GM12878 (cell line): ENCODE measurements around the gene CCDC106. TPM values are rescaled to one million over a fixed set of nuclear protein-coding genes. Genes with fewer than 3 reads are reported as not detected.

Experiments
- ATAC-seq: fragments of 200-7000 bp; cut with Tn5 transposase; 3 replicates; pipeline ENCODE4 v1.9.1; 2020; ENCODE audit warnings: mild to moderate bottlenecking, moderate library complexity
- BruUV-seq: library from RNA; stranded (reverse); fragments of 400-500 nt; replicated peaks from 2 replicates; lab custom pipeline; 2021; lab: Mats Ljungman, UMichigan
- CTCF ChIA-PET: fragments of 300-600 bp; sonication (Branson Sonifier 250); formaldehyde crosslinking; extraction: SDS; loops from one replicate; lab custom pipeline; 2021; ENCODE audit warnings: inconsistent platforms; lab: Yijun Ruan, JAX
- POLR2A ChIA-PET: fragments of 350-600 bp; formaldehyde crosslinking; extraction: SDS; loops from one replicate; lab custom pipeline; 2021; ENCODE audit warnings: inconsistent platforms; lab: Charles Lee
- RAD21 ChIA-PET: fragments of 300-600 bp; sonication (Branson Sonifier 250); formaldehyde crosslinking; loops from one replicate; lab custom pipeline; 2023; ENCODE audit warnings: antibody characterized with exemption; ENCODE audit not compliant: unreplicated experiment; lab: Charles Lee
- SMC1A ChIA-PET: fragments of 300-600 bp; sonication (Branson Sonifier 250); formaldehyde crosslinking; loops from one replicate; lab custom pipeline; 2023; ENCODE audit not compliant: unreplicated experiment, uncharacterized antibody; lab: Charles Lee
- DNase-seq: peaks from one replicate; pipeline ENCODE4 v3.0.0-alpha.2; 2011; ENCODE audit warnings: low read depth, low spot score
- FAIRE-seq: peaks from 3 replicates; lab custom pipeline; 2011; peaks lifted over from hg19 to GRCh38; lab: Jason Lieb, UNC
- H2AFZ ChIP-seq: 2 replicates; pipeline ENCODE4 v1.6.0; 2011; ENCODE audit warnings: low read depth, low read length, control low read depth; ENCODE audit not compliant: control insufficient read depth
- H3K27ac ChIP-seq: 2 replicates; pipeline ENCODE4 v1.5.1; 2011; ENCODE audit warnings: control low read depth; ENCODE audit not compliant: control insufficient read depth, insufficient read depth
- H3K27me3 ChIP-seq, 2 experiments: replicated peaks in 1 of 2; 2 replicates each; pipeline versions ENCODE4 v1.6.0 to v1.6.1; 2011; ENCODE audit warnings: low read length in 1 of 2; ENCODE audit not compliant: control insufficient read depth in 2 of 2, insufficient read depth in 2 of 2
- H3K36me3 ChIP-seq, 2 experiments: 2 replicates each; pipeline ENCODE4 v1.5.1; 2011; ENCODE audit warnings: low read length in 1 of 2; ENCODE audit not compliant: control insufficient read depth in 2 of 2, insufficient read depth in 2 of 2
- H3K4me1 ChIP-seq: 2 replicates; pipeline ENCODE4 v1.6.1; 2011; ENCODE audit warnings: mild to moderate bottlenecking, low read length, moderate library complexity, mixed read lengths; ENCODE audit not compliant: control insufficient read depth, insufficient read depth
- H3K4me2 ChIP-seq: 2 replicates; pipeline ENCODE4 v1.6.0; 2011; ENCODE audit warnings: control low read depth; ENCODE audit not compliant: control insufficient read depth, insufficient read depth
- H3K4me3 ChIP-seq: fragments of 200-600 bp; sonication (generic); 2 replicates; pipeline ENCODE4 v1.5.1; 2016
- H3K79me2 ChIP-seq: 2 replicates; pipeline ENCODE4 v1.6.0; 2011; ENCODE audit warnings: low read length; ENCODE audit not compliant: control insufficient read depth, insufficient read depth
- H3K9ac ChIP-seq: 2 replicates; pipeline ENCODE4 v1.8.0; 2011; ENCODE audit warnings: low read length, control low read depth, mixed read lengths; ENCODE audit not compliant: control insufficient read depth, insufficient read depth
- H3K9me3 ChIP-seq: replicated peaks from 3 replicates; pipeline ENCODE4 v1.5.1; 2011; ENCODE audit warnings: mild to moderate bottlenecking, low read length; ENCODE audit not compliant: control insufficient read depth, insufficient read depth
- H4K20me1 ChIP-seq: 2 replicates; pipeline ENCODE4 v1.6.0; 2011; ENCODE audit not compliant: control insufficient read depth, insufficient read depth
- CEBPB ChIP-seq, 2 experiments: fragments of 150-350 bp in 1 of 2; IDR thresholded peaks; 2 replicates each; pipeline ENCODE4 v1.6.1; 2012 to 2014; ENCODE audit warnings: low read depth in 2 of 2, low read length in 2 of 2, borderline replicate concordance in 1 of 2, inconsistent platforms in 1 of 2
- CHD1 ChIP-seq: IDR thresholded peaks from 2 replicates; pipeline ENCODE4 v1.6.1; 2012; ENCODE audit warnings: low read depth, low read length, improper control_type of control experiment
- POLR2A ChIP-seq: IDR thresholded peaks from 2 replicates; pipeline ENCODE4 v1.6.1; 2011; ENCODE audit warnings: low read depth, mild to moderate bottlenecking, low read length
- POLR2AphosphoS2 ChIP-seq: IDR thresholded peaks from 2 replicates; pipeline ENCODE4 v1.6.1; 2011; ENCODE audit warnings: low read depth, mild to moderate bottlenecking, low read length, improper control_type of control experiment, moderate library complexity
- POU2F2 ChIP-seq: IDR thresholded peaks from 3 replicates; pipeline ENCODE4 v1.6.1; 2011; ENCODE audit warnings: low read depth, mild to moderate bottlenecking, low read length, borderline replicate concordance
- RUNX3 ChIP-seq: IDR thresholded peaks from 2 replicates; pipeline ENCODE4 v1.6.1; 2012; ENCODE audit warnings: low read length, inconsistent platforms
- SIN3A ChIP-seq: IDR thresholded peaks from 2 replicates; pipeline ENCODE4 v1.6.1; 2012; ENCODE audit warnings: low read depth, low read length, improper control_type of control experiment
- WRNIP1 ChIP-seq: IDR thresholded peaks from 2 replicates; pipeline ENCODE4 v1.6.1; 2011; ENCODE audit warnings: low read depth, low read length, improper control_type of control experiment, borderline replicate concordance
- YY1 ChIP-seq: IDR thresholded peaks from 2 replicates; pipeline ENCODE4 v1.6.1; 2011; ENCODE audit warnings: low read depth, mild to moderate bottlenecking, low read length
- whole genome bisulfite sequencing: methylation state at CpG from one replicate; pipeline ENCODE4 v1.1.6; 2016; ENCODE audit warnings: low lambda C conversion rate; ENCODE audit not compliant: insufficient replicate concordance, insufficient coverage; ENCODE audit errors: missing lambda C conversion rate; 5-methylcytosine and 5-hydroxymethylcytosine counted together
- in situ Hi-C: fragments of 300-500 bp; cut with MboI; formaldehyde crosslinking; loops from 9 replicates; pipeline ENCODE4 v1.14.3; 2018; ENCODE audit warnings: mixed read lengths
- intact Hi-C: fragments of 100-400 bp; cut with micrococcal nuclease; formaldehyde crosslinking; loops from one replicate; pipeline ENCODE4 v1.14.2; 2022; ENCODE audit not compliant: unreplicated experiment
- polyA plus RNA-seq, 11 experiments: library from polyadenylated mRNA; depleted of rRNA in 4 of 11; unstranded in 6 of 11; stranded (reverse) in 5 of 11; fragments of >200 nt; fragmentation: Nextera tagmentation in 4 of 11; fragmentation: Illumina TruSeq in 1 of 11; extraction: Ambion mirVana in 4 of 11; extraction: Trizol in 1 of 11; gene quantifications; 1 replicate in 1 of 11; 2 replicates in 10 of 11; pipeline versions ENCODE4 v1.2.1 to v1.2.3, GENCODE V29; 2011 to 2016; ENCODE audit warnings: inconsistent platforms in 2 of 11, missing spikeins in 2 of 11, low read depth in 1 of 11
- total RNA-seq, 4 experiments: library from RNA; depleted of rRNA in 3 of 4; stranded (reverse); fragments of >200 nt in 3 of 4; fragmentation: Illumina TruSeq in 1 of 4; extraction: Trizol in 1 of 4; gene quantifications; 2 replicates each; pipeline versions ENCODE4 v1.2.1 to v1.2.3, GENCODE V29; 2013 to 2021
- TF ChIP-seq, protein P1 (sequence below): fragments of 450-650 bp; formaldehyde crosslinking; IDR thresholded peaks from 2 replicates; pipeline ENCODE4 v1.4.0; 2020; ENCODE audit warnings: mild to moderate bottlenecking, moderate library complexity
- TF ChIP-seq, protein P2 (sequence below): IDR thresholded peaks from 2 replicates; pipeline ENCODE4 v1.6.1; 2011; ENCODE audit warnings: mild to moderate bottlenecking, low read depth, low read length, moderate library complexity; ENCODE audit not compliant: insufficient replicate concordance
- TF ChIP-seq, protein P3 (sequence below): IDR thresholded peaks from 2 replicates; pipeline ENCODE4 v1.6.1; 2012; ENCODE audit warnings: mild to moderate bottlenecking, low read depth, low read length

CCDC106 gene
- total and polyA plus RNA-seq, 10 of the 15 experiments (the other 5 are each of a cell fraction or from before 2014, with no cell fraction given) = 0.04 to 35.9 (median 19.8) TPM

DNA sequence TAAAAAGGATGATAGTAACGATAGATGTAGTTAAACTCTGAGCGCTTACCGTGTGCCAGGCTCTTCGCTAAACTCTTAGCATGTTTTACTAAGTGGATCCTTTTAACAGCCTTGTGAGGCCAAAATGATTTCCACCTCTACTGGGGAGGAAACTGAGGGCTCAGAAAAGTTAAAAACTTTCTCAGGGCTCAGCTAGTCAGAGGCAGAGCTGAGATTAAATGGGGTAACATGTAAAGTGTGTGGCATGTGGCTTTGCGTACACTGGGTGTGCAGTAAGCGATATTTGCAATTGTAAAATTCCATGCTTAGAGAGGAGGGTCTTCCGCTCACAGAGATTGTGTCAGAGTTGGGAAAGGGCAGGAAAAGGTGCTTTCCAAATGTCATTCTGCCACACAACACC lies 8.5 kb downstream of the CCDC106 start (continued):
- TF ChIP-seq, protein P1, sequence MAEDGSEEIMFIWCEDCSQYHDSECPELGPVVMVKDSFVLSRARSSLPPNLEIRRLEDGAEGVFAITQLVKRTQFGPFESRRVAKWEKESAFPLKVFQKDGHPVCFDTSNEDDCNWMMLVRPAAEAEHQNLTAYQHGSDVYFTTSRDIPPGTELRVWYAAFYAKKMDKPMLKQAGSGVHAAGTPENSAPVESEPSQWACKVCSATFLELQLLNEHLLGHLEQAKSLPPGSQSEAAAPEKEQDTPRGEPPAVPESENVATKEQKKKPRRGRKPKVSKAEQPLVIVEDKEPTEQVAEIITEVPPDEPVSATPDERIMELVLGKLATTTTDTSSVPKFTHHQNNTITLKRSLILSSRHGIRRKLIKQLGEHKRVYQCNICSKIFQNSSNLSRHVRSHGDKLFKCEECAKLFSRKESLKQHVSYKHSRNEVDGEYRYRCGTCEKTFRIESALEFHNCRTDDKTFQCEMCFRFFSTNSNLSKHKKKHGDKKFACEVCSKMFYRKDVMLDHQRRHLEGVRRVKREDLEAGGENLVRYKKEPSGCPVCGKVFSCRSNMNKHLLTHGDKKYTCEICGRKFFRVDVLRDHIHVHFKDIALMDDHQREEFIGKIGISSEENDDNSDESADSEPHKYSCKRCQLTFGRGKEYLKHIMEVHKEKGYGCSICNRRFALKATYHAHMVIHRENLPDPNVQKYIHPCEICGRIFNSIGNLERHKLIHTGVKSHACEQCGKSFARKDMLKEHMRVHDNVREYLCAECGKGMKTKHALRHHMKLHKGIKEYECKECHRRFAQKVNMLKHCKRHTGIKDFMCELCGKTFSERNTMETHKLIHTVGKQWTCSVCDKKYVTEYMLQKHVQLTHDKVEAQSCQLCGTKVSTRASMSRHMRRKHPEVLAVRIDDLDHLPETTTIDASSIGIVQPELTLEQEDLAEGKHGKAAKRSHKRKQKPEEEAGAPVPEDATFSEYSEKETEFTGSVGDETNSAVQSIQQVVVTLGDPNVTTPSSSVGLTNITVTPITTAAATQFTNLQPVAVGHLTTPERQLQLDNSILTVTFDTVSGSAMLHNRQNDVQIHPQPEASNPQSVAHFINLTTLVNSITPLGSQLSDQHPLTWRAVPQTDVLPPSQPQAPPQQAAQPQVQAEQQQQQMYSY (CRISPR knock-in tag) = no peak
- TF ChIP-seq YY1 = no peak
- TF ChIP-seq SIN3A = 0 out of 2 replicates have a peak, but pooled peaks have one; percentile 25
- TF ChIP-seq CHD1 = no peak
- TF ChIP-seq POU2F2 = 0 out of 3 replicates have a peak, but pooled peaks have one; percentile 11

DNA sequence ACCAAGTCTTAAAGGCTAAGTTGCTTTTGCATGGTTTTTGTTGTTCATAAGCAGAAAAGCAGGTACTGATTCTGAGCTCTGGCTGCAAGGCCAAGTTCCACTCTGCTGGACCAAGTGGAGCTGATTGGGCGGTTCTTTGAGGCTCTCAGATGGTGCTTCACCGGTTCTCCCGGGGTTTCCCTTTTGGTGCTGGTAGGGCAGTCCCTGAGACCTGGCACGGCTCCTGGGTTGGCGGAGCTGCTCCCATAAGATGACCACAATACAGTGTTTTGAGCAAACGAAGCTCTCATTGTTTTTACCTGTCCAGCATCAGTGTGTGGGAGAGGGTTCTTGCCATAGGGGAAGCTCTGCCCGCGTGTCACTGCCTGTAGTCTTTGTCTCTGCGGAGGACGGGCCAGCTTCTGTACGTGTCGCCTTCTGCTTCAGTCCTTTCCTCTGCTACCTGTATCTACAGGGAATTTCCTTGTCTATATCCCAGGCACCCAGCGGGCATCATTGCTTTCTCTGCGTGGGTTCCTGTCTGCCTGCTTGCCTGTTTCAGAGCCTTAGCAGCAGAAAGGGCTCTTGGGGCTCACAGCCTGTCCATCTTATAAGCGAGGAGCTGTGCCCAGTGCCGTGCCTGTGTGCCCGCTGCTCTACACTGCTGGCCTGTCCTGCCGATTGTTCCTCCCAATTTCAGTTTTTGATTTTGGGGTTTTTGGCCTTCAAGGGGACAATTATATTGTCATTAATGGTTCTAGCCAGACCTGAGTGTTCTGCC lies 9.2 kb downstream of the CCDC106 start:
- H3K9ac ChIP-seq = peak overlapping the region; percentile 98
- H3K27me3 ChIP-seq = no peaks in the 10 kb centered on the region
- H3K79me2 ChIP-seq = peaks cover 60% of the 10 kb centered on the region
- peak overlapping the region; percentile 94 for H3K4me2 ChIP-seq
- peak overlapping the region; percentile 94 for H3K4me3 ChIP-seq
- intact Hi-C loops (no loop called here), in situ Hi-C loops (loop anchor here (10.0 to 25.0 kb wide), 2 partner anchors 1192 to 1520 kb away; partner anchors contain the start of genes CNOT3 and LENG9)
- DNase-seq (no peak), ATAC-seq (peak; percentile 1; the same call in 1 of the 3 replicates), FAIRE-seq (peak; percentile 78)
- peaks cover 12% of the 10 kb centered on the region for H4K20me1 ChIP-seq
- H3K4me1 ChIP-seq = peaks cover 12% of the 10 kb centered on the region
- POLR2A ChIA-PET = interaction anchor here (0.5 to 2.0 kb wide), 9 partner anchors 10 to 474 kb away, joined by 3 to 9 read pairs (median 4); partner anchors contain the start of gene EPN1
- H3K27ac ChIP-seq = peak overlapping the region; percentile 100
- no peak overlapping the region for H2AFZ ChIP-seq
- CTCF ChIA-PET = interaction anchor here (0.9 to 2.3 kb wide), 9 partner anchors 9 to 153 kb away, joined by 3 to 14 read pairs (median 4); partner anchors contain the start of gene CCDC106
- peaks cover 5 to 33% of the 10 kb centered on the region in 2 experiments for H3K36me3 ChIP-seq
- BruUV-seq = no TSS peak
- H3K9me3 ChIP-seq = no peaks in the 10 kb centered on the region
- RAD21 ChIA-PET = interaction anchor here (0.6 to 2.3 kb wide), 7 partner anchors 10 to 152 kb away, joined by 3 to 14 read pairs (median 4); no protein-coding TSS in a partner anchor
- SMC1A ChIA-PET = interaction anchor here (0.7 to 3.2 kb wide), 10 partner anchors 9 to 153 kb away, joined by 3 to 15 read pairs (median 4); partner anchors contain the start of gene CCDC106
- under 1% methylated on average over 18 of the region's 18 CpGs for WGBS
- TF ChIP-seq, protein P2, sequence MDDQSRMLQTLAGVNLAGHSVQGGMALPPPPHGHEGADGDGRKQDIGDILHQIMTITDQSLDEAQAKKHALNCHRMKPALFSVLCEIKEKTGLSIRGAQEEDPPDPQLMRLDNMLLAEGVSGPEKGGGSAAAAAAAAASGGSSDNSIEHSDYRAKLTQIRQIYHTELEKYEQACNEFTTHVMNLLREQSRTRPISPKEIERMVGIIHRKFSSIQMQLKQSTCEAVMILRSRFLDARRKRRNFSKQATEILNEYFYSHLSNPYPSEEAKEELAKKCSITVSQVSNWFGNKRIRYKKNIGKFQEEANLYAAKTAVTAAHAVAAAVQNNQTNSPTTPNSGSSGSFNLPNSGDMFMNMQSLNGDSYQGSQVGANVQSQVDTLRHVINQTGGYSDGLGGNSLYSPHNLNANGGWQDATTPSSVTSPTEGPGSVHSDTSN = no peak
- TF ChIP-seq RUNX3 (peak; percentile 19; the same call in 1 of the 2 replicates), POLR2A (0 out of 2 replicates have a peak, but pooled peaks have one; percentile 30), POLR2AphosphoS2 (no peak), CEBPB (IDR thresholded peaks at IDR 0.05; ENCODE audit: borderline replicate concordance in 1 of 2, low read depth in 2 of 2, low read length in 2 of 2) (no peak), WRNIP1 (peak; percentile 14; the same call in 1 of the 2 replicates)
- TF ChIP-seq, protein P3, sequence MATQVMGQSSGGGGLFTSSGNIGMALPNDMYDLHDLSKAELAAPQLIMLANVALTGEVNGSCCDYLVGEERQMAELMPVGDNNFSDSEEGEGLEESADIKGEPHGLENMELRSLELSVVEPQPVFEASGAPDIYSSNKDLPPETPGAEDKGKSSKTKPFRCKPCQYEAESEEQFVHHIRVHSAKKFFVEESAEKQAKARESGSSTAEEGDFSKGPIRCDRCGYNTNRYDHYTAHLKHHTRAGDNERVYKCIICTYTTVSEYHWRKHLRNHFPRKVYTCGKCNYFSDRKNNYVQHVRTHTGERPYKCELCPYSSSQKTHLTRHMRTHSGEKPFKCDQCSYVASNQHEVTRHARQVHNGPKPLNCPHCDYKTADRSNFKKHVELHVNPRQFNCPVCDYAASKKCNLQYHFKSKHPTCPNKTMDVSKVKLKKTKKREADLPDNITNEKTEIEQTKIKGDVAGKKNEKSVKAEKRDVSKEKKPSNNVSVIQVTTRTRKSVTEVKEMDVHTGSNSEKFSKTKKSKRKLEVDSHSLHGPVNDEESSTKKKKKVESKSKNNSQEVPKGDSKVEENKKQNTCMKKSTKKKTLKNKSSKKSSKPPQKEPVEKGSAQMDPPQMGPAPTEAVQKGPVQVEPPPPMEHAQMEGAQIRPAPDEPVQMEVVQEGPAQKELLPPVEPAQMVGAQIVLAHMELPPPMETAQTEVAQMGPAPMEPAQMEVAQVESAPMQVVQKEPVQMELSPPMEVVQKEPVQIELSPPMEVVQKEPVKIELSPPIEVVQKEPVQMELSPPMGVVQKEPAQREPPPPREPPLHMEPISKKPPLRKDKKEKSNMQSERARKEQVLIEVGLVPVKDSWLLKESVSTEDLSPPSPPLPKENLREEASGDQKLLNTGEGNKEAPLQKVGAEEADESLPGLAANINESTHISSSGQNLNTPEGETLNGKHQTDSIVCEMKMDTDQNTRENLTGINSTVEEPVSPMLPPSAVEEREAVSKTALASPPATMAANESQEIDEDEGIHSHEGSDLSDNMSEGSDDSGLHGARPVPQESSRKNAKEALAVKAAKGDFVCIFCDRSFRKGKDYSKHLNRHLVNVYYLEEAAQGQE = no peak
